ENCODE results near the gene ZSCAN20.

DNA sequence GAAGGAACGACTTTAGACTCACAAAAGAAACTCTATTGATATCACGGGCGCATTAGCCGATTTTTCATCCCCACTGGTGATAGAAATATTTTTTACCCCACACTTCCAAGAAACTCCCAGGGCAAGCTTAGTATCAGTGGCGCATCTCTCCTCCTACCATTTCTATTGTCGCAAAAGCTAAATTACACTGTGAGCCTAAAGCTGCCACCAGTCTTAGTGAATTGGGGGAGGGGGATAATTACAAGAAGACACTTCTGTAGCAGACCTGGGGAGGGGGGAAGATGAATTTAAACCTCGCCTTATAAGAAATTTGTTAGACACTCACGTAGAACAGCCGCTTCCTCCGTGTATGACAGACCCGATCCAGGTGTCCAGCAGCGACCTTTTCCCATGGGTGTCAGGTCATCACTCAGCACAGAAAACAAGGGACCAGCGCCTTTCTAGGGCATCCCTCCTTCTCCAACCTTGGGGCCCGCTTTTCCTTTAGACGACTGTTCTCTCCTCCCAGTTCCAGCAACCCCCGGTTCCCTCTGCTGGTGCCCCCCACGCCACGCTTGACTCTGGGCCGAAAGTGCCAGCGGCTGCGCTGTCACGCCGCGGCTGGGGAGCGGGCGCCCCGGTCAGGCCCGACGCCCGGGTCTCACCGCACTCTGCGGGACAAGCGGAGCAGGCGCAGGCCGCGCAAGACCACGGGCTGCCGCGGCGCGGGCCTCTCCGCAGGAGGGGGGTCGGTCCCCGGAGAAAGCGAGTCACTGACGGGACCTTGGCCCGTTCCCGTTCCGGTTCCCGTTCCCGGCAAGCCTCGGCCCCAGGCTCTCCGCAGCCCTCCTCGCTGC, 42.4 kb upstream of the ZSCAN20 start:
- TF ChIP-seq, protein P1, sequence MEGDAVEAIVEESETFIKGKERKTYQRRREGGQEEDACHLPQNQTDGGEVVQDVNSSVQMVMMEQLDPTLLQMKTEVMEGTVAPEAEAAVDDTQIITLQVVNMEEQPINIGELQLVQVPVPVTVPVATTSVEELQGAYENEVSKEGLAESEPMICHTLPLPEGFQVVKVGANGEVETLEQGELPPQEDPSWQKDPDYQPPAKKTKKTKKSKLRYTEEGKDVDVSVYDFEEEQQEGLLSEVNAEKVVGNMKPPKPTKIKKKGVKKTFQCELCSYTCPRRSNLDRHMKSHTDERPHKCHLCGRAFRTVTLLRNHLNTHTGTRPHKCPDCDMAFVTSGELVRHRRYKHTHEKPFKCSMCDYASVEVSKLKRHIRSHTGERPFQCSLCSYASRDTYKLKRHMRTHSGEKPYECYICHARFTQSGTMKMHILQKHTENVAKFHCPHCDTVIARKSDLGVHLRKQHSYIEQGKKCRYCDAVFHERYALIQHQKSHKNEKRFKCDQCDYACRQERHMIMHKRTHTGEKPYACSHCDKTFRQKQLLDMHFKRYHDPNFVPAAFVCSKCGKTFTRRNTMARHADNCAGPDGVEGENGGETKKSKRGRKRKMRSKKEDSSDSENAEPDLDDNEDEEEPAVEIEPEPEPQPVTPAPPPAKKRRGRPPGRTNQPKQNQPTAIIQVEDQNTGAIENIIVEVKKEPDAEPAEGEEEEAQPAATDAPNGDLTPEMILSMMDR (IDR thresholded peaks at IDR 0.05 in 4 of 5, conservative IDR thresholded peaks at IDR 0.05 in 1 of 5), result no peak
- TF ChIP-seq POLR2A (IDR thresholded peaks at IDR 0.05), result no peak

Measured in gastrocnemius medialis (tissue), 4 donors.